ENCODE results near the gene BEST4. TPM values are rescaled to one million over a fixed set of nuclear protein-coding genes. Genes with fewer than 3 reads are reported as not detected.

Gene BEST4
- total and polyA plus RNA-seq, 2 of the 8 experiments (the other 6 are each of a cell fraction or from before 2014, with no cell fraction given): 0.76 to 1.4 TPM

DNA sequence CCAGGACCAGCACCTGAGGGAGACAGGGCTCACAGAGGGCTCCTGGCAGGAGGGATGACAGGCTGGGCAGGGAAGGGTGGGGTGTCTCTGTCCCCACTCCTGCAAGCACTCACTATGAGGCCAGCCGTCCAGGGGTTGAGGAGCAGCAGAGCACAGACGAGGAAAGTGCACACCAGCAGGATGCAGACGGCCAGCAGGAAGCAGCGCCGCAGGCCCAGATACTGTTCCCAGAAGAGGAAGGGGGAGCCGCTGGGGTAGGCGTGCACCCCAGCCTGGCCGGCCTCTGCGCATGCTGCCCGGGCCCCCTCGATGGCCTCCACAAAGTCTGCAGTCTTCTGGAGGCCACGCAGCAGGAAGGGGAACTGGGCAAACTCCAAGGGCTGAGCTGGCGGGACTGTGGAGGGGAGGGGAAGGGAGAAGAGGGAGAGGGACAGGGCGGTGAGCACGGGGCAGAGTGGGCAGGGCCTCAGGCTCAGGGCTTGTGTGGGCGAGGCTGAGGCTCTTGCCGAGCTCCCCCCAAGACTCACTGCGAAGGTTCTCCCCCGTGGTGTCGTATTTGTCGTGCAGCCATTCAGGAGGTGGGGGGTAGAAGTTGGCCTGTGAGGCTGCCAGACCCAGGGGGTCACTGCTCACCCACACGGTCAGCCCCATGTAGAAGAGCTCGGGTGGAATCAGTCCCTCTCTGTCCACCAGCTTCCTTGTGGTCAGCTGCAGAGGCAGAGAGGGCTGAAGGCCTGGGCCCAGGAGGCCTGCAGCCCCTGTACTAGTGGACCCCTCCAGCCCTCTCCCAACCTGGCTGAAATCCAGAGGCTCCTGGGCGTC, 38.6 kb upstream of the BEST4 start:
- peak overlapping the region; percentile 92; the same call in 1 of the 2 replicates for H2BK15ac ChIP-seq (ENCODE audit: low read length)
- no peak for DNase-seq (ENCODE audit: low read depth in 1 of 2, low spot score in 2 of 2)
- H3K79me1 ChIP-seq (ENCODE audit: low read depth, low read length): no peaks in the 10 kb centered on the region
- no peak overlapping the region for H2AFZ ChIP-seq (ENCODE audit: low read length)
- peak overlapping the region; percentile 81 for H4K91ac ChIP-seq (replicated peaks; ENCODE audit: insufficient read length, low read length)
- H3K4ac ChIP-seq (replicated peaks; ENCODE audit: insufficient read length, low read depth, low read length): peak overlapping the region; percentile 78
- no peak overlapping the region for H3K56ac ChIP-seq (replicated peaks; ENCODE audit: insufficient read length, low read depth, low read length)
- no peaks in the 10 kb centered on the region for H3K36me3 ChIP-seq (ENCODE audit: control insufficient read depth in 2 of 4, insufficient read depth in 4 of 4, low read length in 3 of 4)
- H3K9ac ChIP-seq (replicated peaks in 1 of 4; ENCODE audit: extremely low read depth in 1 of 4, low read depth in 3 of 4, low read length in 3 of 4): no peak overlapping the region
- no peak overlapping the region for H3K27ac ChIP-seq (ENCODE audit: low read depth, low read length)
- peak overlapping the region; percentile 7; the same call in 1 of the 2 replicates for H2BK12ac ChIP-seq (ENCODE audit: low read depth, low read length)
- H2BK20ac ChIP-seq (ENCODE audit: low read length): peak overlapping the region; percentile 32; the same call in 1 of the 2 replicates
- no peak overlapping the region for H4K5ac ChIP-seq (ENCODE audit: insufficient read length, low read depth, low read length)
- H3K4me1 ChIP-seq (replicated peaks in 1 of 4; ENCODE audit: control insufficient read depth in 3 of 4, insufficient read depth in 4 of 4, low read length in 3 of 4): peaks cover 0 to 9% (median 2%) of the 10 kb centered on the region in 4 experiments; a peak in 6 of 7 replicates
- no peaks in the 10 kb centered on the region for H3K9me3 ChIP-seq (ENCODE audit: insufficient read depth in 2 of 2, low read depth in 1 of 2, low read length in 1 of 2)
- H3K4me2 ChIP-seq (ENCODE audit: insufficient read depth in 1 of 2, low read depth in 2 of 2, low read length in 2 of 2): no peak overlapping the region
- H4K20me1 ChIP-seq (replicated peaks in 1 of 2; ENCODE audit: control insufficient read depth in 1 of 2, insufficient read depth in 2 of 2, low read length in 2 of 2): no peaks in the 10 kb centered on the region
- H3K23me2 ChIP-seq (ENCODE audit: low read depth, low read length): no peaks in the 10 kb centered on the region
- H3K14ac ChIP-seq (ENCODE audit: insufficient read length): no peak overlapping the region
- H3K4me3 ChIP-seq (ENCODE audit: extremely low read depth in 1 of 4, insufficient read depth in 2 of 4, low read depth in 3 of 4, low read length in 4 of 4): no peak overlapping the region
- H3K27me3 ChIP-seq (replicated peaks in 1 of 4; ENCODE audit: control insufficient read depth in 3 of 4, extremely low read depth in 1 of 4, insufficient read depth in 3 of 4, low read length in 3 of 4): no peaks in the 10 kb centered on the region
- H3K79me2 ChIP-seq (ENCODE audit: control insufficient read depth in 1 of 2, insufficient read depth in 2 of 2, low read length in 2 of 2): no peaks in the 10 kb centered on the region
- no peak for FAIRE-seq
- ChIA-PET CTCF (ENCODE audit: partially characterized antibody) (interaction anchor here (0.8 to 5.9 kb wide), 18 partner anchors 9 to 522 kb away, joined by 3 to 36 read pairs (median 5); partner anchors contain the start of genes BEST4, BTBD19, DYNLT4 and HECTD3), POLR2A (ENCODE audit: partially characterized antibody) (interaction anchor here (0.8 to 16.6 kb wide), 14 partner anchors 6 to 514 kb away, joined by 3 to 547 read pairs (median 4); partner anchors contain the start of genes BTBD19, DYNLT4, HPDL and MUTYH)
- no peak overlapping the region for H2BK120ac ChIP-seq (replicated peaks; ENCODE audit: low read depth, low read length)
- 82% methylated on average over 15 of the region's 24 CpGs; no CpG with 5 or more reads in 1 of the 2 experiments for WGBS, 2 experiments (ENCODE audit: extremely low coverage in 1 of 2, insufficient coverage in 1 of 2, insufficient read length in 1 of 2, insufficient replicate concordance in 2 of 2, low coverage in 1 of 2, low lambda C conversion rate in 2 of 2, missing lambda C conversion rate in 1 of 2)
- no peak overlapping the region for H2AK5ac ChIP-seq (ENCODE audit: low read depth, low read length)
- no peak overlapping the region for H3K18ac ChIP-seq (ENCODE audit: extremely low read depth, low read length)
- H3K23ac ChIP-seq (ENCODE audit: insufficient read length): no peak overlapping the region
- TF ChIP-seq NANOG (IDR thresholded peaks at IDR 0.05; ENCODE audit: insufficient read depth, low read depth, low read length, poor library complexity, severe bottlenecking): no peak
- no peak for TF ChIP-seq HDAC2 (IDR thresholded peaks at IDR 0.05; ENCODE audit: borderline replicate concordance in 1 of 2, low read depth in 2 of 2, low read length in 2 of 2)
- TF ChIP-seq JUND (IDR thresholded peaks at IDR 0.05; ENCODE audit: low read length): no peak
- no peak for TF ChIP-seq CHD2 (IDR thresholded peaks at IDR 0.05; ENCODE audit: low read length)
- TF ChIP-seq POLR2AphosphoS5 (IDR thresholded peaks at IDR 0.05; ENCODE audit: low read depth, low read length): no peak
- TF ChIP-seq, protein P1, sequence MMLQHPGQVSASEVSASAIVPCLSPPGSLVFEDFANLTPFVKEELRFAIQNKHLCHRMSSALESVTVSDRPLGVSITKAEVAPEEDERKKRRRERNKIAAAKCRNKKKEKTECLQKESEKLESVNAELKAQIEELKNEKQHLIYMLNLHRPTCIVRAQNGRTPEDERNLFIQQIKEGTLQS (IDR thresholded peaks at IDR 0.05; ENCODE audit: insufficient read depth, low read depth, low read length): no peak
- TF ChIP-seq, protein P2, sequence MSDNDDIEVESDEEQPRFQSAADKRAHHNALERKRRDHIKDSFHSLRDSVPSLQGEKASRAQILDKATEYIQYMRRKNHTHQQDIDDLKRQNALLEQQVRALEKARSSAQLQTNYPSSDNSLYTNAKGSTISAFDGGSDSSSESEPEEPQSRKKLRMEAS (IDR thresholded peaks at IDR 0.05): no peak
- no peak for TF ChIP-seq SP4 (IDR thresholded peaks at IDR 0.05; ENCODE audit: low read length)
- peak overlapping the region; percentile 68; the same call in 1 of the 2 replicates for H4K8ac ChIP-seq (ENCODE audit: extremely low read depth, insufficient read depth, low read length)
- H2BK5ac ChIP-seq (ENCODE audit: low read depth, low read length): peak overlapping the region; percentile 44; the same call in 1 of the 2 replicates
